Neural crest cell (in vitro differentiated cells): ENCODE measurements around the gene TCFL5. TPM values are rescaled to one million over a fixed set of nuclear protein-coding genes. Genes with fewer than 3 reads are reported as not detected.

ENCODE experiments used
- DNase-seq: peaks from one replicate; pipeline ENCODE4 v3.0.0; 2021; ENCODE audit warnings: low read depth, mixed read lengths, low spot score
- H3K27ac Mint-ChIP-seq: one replicate; pipeline ENCODE4 v1.8.0; 2021; ENCODE audit warnings: mild to moderate bottlenecking, mixed read lengths; ENCODE audit not compliant: unreplicated experiment
- H3K27me3 Mint-ChIP-seq: 2 replicates; pipeline ENCODE4 v1.8.0; 2021; ENCODE audit warnings: low read depth, mild to moderate bottlenecking, mixed read lengths
- H3K36me3 Mint-ChIP-seq: 2 replicates; pipeline ENCODE4 v1.8.0; 2021; ENCODE audit warnings: low read depth, mild to moderate bottlenecking, mixed read lengths
- H3K4me1 Mint-ChIP-seq: 2 replicates; pipeline ENCODE4 v1.8.0; 2021; ENCODE audit warnings: mixed read lengths
- H3K4me3 Mint-ChIP-seq: one replicate; pipeline ENCODE4 v1.8.0; 2021; ENCODE audit warnings: mild to moderate bottlenecking, mixed read lengths
- H3K9me3 Mint-ChIP-seq: 2 replicates; pipeline ENCODE4 v1.8.0; 2021; ENCODE audit warnings: mixed read lengths
- total RNA-seq: library from RNA; stranded (reverse); gene quantifications from 2 replicates; pipeline ENCODE4 v1.2.1, GENCODE V29; 2021
- TF ChIP-seq, protein P1 (sequence below): fragments of 200-600 bp; sonication (generic); conservative IDR thresholded peaks from 2 replicates; pipeline ENCODE4 v1.5.0; 2021; ENCODE audit warnings: antibody characterized with exemption, mild to moderate bottlenecking

TCFL5 gene
- total RNA-seq, 1 donor from 2014 or later: 17.6 TPM

DNA sequence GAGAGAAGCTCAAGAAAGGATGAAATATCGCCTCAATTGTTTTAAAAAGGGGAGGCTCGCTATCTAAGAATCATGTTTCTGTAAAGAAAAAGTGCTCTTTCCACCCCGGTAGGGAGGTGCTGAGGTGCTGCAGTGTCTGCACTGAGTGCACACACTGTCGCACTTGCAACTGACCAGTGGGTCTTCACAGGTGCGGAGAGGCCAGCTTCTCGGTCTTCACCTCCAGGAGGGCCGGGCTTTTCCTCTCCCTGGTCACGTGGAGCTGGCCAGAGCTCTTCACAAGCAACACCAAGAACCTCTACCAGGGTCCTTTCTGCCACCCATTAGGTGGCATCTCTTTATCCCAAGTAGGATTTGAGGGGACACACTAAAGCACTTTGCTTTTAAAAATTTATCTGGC is 27.8 kb upstream of the TCFL5 start:
- no peak overlapping the region for H3K4me3 Mint-ChIP-seq
- TF ChIP-seq, protein P1, sequence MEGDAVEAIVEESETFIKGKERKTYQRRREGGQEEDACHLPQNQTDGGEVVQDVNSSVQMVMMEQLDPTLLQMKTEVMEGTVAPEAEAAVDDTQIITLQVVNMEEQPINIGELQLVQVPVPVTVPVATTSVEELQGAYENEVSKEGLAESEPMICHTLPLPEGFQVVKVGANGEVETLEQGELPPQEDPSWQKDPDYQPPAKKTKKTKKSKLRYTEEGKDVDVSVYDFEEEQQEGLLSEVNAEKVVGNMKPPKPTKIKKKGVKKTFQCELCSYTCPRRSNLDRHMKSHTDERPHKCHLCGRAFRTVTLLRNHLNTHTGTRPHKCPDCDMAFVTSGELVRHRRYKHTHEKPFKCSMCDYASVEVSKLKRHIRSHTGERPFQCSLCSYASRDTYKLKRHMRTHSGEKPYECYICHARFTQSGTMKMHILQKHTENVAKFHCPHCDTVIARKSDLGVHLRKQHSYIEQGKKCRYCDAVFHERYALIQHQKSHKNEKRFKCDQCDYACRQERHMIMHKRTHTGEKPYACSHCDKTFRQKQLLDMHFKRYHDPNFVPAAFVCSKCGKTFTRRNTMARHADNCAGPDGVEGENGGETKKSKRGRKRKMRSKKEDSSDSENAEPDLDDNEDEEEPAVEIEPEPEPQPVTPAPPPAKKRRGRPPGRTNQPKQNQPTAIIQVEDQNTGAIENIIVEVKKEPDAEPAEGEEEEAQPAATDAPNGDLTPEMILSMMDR: no peak

DNA sequence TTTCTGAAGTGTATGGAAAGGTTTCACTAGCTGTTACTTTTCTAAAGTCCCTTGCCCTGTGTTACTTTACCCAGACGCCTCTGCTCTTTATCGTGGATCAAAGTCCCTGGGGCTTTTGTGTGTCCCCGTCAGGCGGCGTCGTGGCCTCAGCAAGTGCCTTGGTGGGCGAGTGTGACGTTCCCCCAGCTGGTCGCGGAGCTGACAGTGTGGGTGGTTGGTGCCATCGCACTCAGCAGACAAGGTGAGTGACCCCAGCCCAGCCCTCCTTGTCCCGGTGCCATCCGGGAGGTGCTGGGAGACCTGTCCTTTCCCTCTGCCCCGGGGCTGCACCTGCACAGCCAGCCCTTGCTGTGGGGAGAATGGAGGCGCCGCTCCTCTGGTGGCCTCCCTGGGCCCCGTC is 27.3 kb upstream of the TCFL5 start:
- DNase-seq: no peak
- Mint-ChIP-seq H3K4me3 (no peak overlapping the region), H3K4me1 (no peaks in the 10 kb centered on the region), H3K36me3 (peaks cover 26% of the 10 kb centered on the region), H3K27ac (no peak overlapping the region), H3K27me3 (no peaks in the 10 kb centered on the region), H3K9me3 (no peaks in the 10 kb centered on the region)
- TF ChIP-seq, protein P1: no peak

More for the DNA sequence above, 27.8 kb upstream of the TCFL5 start:
- DNase-seq: no peak
- Mint-ChIP-seq H3K27ac (no peak overlapping the region), H3K9me3 (no peaks in the 10 kb centered on the region), H3K4me1 (no peaks in the 10 kb centered on the region), H3K36me3 (peaks cover 31% of the 10 kb centered on the region), H3K27me3 (no peaks in the 10 kb centered on the region)

DNA sequence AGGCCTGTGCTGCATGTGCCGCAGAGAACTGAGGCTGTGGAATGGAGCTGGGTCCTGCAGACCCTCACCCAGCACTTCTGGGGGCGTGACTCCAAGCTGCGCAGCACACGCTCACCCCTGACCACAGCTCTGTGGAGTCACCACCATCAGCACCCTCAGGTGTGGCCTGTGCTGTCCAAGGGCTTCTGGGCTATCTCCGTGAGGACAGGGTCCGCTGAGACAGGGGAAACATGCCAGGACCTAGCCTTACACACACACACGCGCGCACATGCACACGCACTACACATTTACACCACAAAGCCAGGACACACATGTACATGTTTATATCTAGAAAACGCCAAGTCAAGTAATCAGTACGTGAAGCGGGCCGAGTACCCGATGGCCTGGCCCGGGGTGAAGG is 26.8 kb upstream of the TCFL5 start:
- Mint-ChIP-seq H3K36me3 (peaks cover 26% of the 10 kb centered on the region), H3K27me3 (no peaks in the 10 kb centered on the region), H3K4me1 (no peaks in the 10 kb centered on the region), H3K4me3 (no peak overlapping the region), H3K9me3 (no peaks in the 10 kb centered on the region), H3K27ac (no peak overlapping the region)
- TF ChIP-seq, protein P1: no peak
- DNase-seq: no peak

DNA sequence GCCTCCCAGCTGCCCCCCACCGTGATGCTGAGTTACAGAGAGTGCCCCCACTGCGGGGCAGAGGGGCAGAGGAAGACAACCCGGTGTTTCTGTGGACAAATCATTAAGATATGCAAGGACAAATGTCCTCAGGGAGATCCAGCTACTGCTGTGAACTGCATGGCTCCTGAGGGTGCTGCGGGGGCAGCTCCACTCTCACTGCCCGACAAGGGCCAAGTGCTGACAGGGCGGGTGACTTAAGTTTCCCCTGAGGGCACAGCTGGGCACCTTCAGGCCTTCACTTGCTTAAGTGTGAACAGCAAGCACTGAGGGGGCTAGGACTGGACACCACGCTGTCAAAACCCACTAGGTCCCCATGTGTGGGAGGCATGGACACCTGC is 26.2 kb upstream of the TCFL5 start:
- no peaks in the 10 kb centered on the region for H3K4me1 Mint-ChIP-seq
- no peak overlapping the region for H3K27ac Mint-ChIP-seq
- H3K36me3 Mint-ChIP-seq: peaks cover 26% of the 10 kb centered on the region
- H3K27me3 Mint-ChIP-seq: no peaks in the 10 kb centered on the region
- H3K9me3 Mint-ChIP-seq: no peaks in the 10 kb centered on the region
- H3K4me3 Mint-ChIP-seq: no peak overlapping the region
- TF ChIP-seq, protein P1: no peak
- DNase-seq: no peak

DNA sequence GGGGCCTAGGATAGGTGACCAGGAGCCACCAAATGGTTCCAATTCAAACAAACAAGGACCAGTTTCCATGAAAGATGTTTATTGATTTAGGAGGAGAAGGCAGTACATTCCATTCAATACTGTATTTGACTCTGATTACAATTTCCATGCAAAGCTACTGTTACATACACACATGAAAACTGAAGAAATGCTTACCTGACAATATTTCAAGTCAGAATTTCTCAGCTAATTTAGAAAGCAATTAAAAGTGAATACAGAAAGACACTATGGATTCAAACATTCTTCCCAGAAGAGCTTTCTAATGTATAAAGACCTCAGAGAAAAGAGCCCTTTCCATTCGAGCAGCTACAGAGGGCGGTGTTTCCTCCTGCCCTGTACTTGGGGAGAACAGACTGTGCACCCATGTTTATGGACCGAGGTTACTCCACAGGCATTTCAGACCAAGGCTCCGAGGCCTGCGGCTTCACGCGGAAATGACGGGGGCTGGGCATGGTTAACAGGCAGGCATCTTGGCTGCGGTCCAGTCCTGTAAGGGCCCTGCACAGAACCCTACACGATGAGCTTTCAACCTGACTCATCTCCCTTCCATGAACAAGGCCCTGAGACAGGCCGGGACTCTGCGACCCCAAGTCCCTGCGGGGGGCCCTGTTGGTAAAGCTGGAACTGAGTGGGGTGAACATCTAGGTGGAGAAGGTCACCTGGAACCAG is 25.7 kb upstream of the TCFL5 start:
- TF ChIP-seq, protein P1: no peak
- no peak overlapping the region for H3K27ac Mint-ChIP-seq
- H3K9me3 Mint-ChIP-seq: no peaks in the 10 kb centered on the region
- no peaks in the 10 kb centered on the region for H3K27me3 Mint-ChIP-seq
- DNase-seq: no peak
- H3K4me3 Mint-ChIP-seq: no peak overlapping the region
- H3K36me3 Mint-ChIP-seq: peaks cover 23% of the 10 kb centered on the region
- H3K4me1 Mint-ChIP-seq: no peaks in the 10 kb centered on the region
